ENCODE data around the gene TOB1.

Gene TOB1

GRCh38 chr17:50830994-50831393, 35.2 kb downstream of the TOB1 start:
- no peak for DNase-seq (ENCODE audit: low read depth)

GRCh38 chr17:50830352-50830751, 35.8 kb downstream of the TOB1 start:
- no peak for DNase-seq (ENCODE audit: low read depth)

GRCh38 chr17:50829332-50829731, 36.8 kb downstream of the TOB1 start:
- no peak for DNase-seq (ENCODE audit: low read depth)

GRCh38 chr17:50828508-50829170, 37.5 kb downstream of the TOB1 start:
- no peak for DNase-seq (ENCODE audit: low read depth)

- DNase-seq (ENCODE audit: low read depth): no peak
These were observed 41.0 kb downstream of the TOB1 start for GRCh38 chr17:50825188-50825587.

- DNase-seq (ENCODE audit: low read depth): no peak
These were observed 41.7 kb downstream of the TOB1 start for GRCh38 chr17:50824429-50824828.

GRCh38 chr17:50822550-50822949, 43.6 kb downstream of the TOB1 start:
- no peak for DNase-seq (ENCODE audit: low read depth)

- DNase-seq (ENCODE audit: low read depth): no peak
These were observed 45.5 kb downstream of the TOB1 start for GRCh38 chr17:50820651-50821050.

GRCh38 chr17:50818921-50819657, 47.1 kb downstream of the TOB1 start:
- DNase-seq (ENCODE audit: low read depth): no peak

GRCh38 chr17:50818261-50818660, 47.9 kb downstream of the TOB1 start:
- no peak for DNase-seq (ENCODE audit: low read depth)

- DNase-seq (ENCODE audit: low read depth): no peak
These were observed 48.3 kb downstream of the TOB1 start for GRCh38 chr17:50817838-50818237.

- DNase-seq (ENCODE audit: low read depth): peak; percentile 43
These were observed 49.1 kb downstream of the TOB1 start for GRCh38 chr17:50816771-50817751.

- DNase-seq (ENCODE audit: low read depth): no peak
These were observed 49.9 kb downstream of the TOB1 start for GRCh38 chr17:50816271-50816670.

- no peak for DNase-seq (ENCODE audit: low read depth)
These were observed 50.8 kb downstream of the TOB1 start for GRCh38 chr17:50815400-50815799.

- no peak for DNase-seq (ENCODE audit: low read depth)
These were observed 52.6 kb downstream of the TOB1 start for GRCh38 chr17:50813583-50813982.
